C4-2B (cell line): ENCODE measurements around the gene SRMS.
A peak's percentile ranks its signal among the peaks of the same experiment; 100 is the strongest.

ENCODE experiments used
- H3K27ac ChIP-seq: fragments of 450-650 bp; 2 replicates; pipeline ENCODE4 v1.5.1; 2017
- CTCF ChIP-seq: fragments of 450-650 bp; conservative IDR thresholded peaks from 2 replicates; pipeline ENCODE4 v1.5.1; 2017; ENCODE audit warnings: mild to moderate bottlenecking
- ZFX ChIP-seq: fragments of 450-650 bp; IDR thresholded peaks from 2 replicates; pipeline ENCODE4 v1.6.1; 2017

Gene SRMS

GRCh38 chr20:63496596-63497120, 50.9 kb downstream of the SRMS start:
- TF ChIP-seq ZFX: no peak
- no peak for TF ChIP-seq CTCF
- peak overlapping the region; percentile 90; the same call in 1 of the 2 replicates for H3K27ac ChIP-seq

DNA sequence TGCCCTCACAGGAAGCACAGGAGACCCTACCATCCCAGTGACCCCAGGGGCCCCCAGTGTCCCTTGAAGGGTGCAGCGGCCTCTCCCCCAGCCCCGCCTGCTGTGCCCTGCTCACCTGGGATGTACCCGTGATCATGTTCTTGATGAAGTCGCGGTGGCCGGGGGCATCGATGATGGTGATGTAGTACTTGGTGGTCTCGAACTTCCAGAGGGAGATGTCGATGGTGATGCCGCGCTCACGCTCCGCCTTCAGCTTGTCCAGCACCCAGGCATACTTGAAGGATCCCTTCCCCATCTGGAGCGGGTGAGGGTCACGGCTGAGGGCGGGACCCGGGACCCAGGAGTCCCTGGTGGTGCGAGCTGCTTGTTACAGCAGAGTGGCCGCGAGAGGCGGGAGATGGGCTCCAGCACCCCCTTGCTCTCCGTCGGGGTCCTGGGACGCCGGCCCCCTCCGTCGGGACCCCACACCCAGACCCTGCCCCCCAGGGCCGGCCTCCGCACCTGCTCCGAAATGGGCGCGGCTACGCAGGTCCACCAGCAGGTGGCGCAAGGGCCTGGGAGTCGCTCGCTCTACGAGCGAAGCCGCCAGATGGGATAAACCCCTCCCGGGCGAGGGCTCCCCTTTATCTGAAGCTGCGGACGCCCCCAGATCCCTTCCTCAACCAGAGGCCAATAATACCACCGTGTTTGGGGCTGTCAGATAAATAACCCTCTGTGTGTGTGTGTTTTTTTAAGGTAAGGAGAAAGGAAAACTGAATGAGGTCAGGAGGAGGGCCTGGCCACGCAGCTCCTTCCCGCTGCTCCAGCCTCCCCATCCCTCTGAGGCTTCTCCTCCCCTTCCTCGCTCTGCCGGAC, 51.6 kb downstream of the SRMS start:
- TF ChIP-seq CTCF: peak; percentile 91
- no peak for TF ChIP-seq ZFX
- no peak overlapping the region for H3K27ac ChIP-seq

DNA sequence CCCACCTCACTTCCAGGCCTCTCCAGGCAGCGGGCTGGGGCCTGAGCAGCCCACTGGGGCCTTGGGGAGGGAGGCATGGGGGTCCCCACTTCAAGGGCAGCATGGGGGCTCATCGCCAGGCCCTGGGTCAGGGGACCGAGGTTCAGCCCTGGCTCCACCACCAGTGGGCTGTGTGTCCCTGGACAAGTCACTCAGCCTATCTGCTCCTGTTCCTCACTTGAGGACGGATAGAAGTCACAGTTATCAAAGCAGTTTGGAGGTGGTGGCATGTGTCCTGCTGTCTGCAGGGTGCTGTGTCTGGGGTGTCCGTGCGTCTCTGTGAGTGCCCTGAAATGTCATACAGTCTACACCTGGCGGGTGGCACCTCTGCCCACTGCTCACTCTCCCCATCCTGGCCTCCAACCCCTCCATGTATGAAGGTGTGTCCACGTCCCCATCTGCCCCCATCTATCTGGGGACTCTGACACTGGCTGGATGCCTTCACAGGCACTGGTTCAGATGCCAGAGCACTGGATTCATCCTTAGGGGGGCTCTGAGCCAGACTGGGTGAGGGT, 52.3 kb downstream of the SRMS start:
- H3K27ac ChIP-seq: no peak overlapping the region
- TF ChIP-seq ZFX (no peak), CTCF (no peak)

GRCh38 chr20:63494420-63495166, 53.0 kb downstream of the SRMS start:
- TF ChIP-seq CTCF (no peak), ZFX (no peak)
- no peak overlapping the region for H3K27ac ChIP-seq

DNA sequence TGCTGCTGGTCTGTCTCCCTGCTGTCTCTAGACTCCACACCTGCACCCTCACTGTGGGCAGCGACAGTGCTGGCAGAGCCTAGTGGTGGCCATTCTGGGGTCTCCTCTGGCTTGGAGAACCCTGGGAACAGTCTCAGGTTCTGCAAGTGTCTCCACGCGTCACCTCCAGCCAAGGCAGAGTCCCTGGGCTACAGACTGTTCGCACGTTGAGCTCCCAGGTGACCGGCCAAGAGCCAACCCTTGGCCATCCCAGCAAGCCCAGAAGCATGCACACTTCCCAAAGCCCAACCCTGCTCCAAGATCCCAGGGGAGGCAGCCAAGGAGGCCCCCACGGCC, 53.5 kb downstream of the SRMS start:
- no peak overlapping the region for H3K27ac ChIP-seq
- TF ChIP-seq CTCF (no peak), ZFX (no peak)

DNA sequence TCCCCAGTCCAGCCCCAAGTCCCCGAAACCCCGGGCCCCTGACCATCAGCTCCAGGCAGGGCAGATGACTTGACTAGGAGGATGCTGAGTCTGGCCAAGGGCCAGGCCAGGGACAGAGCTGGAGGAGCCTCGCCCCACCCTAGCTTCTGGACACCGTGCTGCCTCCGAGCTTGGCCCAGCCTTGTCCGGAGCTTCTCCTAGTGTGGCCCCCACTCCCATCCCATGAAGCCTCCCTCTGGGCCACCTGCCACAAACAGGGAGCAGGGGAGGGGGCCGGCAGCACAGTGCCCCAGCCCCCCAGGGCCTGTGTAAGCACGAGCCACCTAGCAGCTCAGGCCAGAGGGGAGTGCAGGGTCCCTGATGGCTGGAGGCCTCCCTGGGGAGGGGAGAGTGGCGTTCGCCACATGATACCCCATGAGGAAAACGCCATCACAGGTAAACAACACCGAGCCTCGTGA, 54.0 kb downstream of the SRMS start:
- no peak for TF ChIP-seq CTCF
- no peak for TF ChIP-seq ZFX

DNA sequence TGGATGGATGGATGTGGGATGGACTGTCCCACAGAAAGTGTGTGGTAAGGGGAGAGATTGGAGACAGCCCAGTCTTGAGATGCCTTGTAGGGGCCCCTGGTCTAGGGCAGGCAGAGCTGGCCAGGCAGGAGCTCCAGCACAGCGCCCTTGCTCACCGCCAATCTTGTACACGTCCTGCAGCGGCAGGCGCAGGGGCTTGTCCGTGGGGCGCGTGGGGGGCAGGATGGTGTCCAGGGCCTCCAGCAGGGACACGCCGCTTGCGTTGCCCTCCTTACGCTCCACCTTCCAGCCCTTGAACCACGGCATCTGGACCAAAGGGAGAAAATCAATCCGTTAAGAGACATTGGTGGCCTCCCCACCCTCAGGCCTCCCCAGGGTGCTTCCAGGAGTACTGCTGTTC, 54.6 kb downstream of the SRMS start:
- H3K27ac ChIP-seq: no peak overlapping the region
- TF ChIP-seq CTCF (no peak), ZFX (no peak)

More for the DNA sequence above, 54.0 kb downstream of the SRMS start:
- no peak overlapping the region for H3K27ac ChIP-seq
